Liver (tissue), 3 donors: ENCODE data around the gene RBMS3.

Experiments used
- ATF3 ChIP-seq: IDR thresholded peaks from 2 replicates; pipeline ENCODE4 v1.6.1; 2016; ENCODE audit warnings: antibody characterized with exemption
- CTCF ChIP-seq: fragments of 150-350 bp; IDR thresholded peaks from 2 replicates; pipeline ENCODE4 v1.5.1; 2017; ENCODE audit warnings: improper control_type of control experiment, low read depth, low read length; ENCODE audit not compliant: missing input control
- FOXA2 ChIP-seq: IDR thresholded peaks from 2 replicates; pipeline ENCODE4 v1.6.1; 2016; ENCODE audit warnings: antibody characterized with exemption
- GABPA ChIP-seq, 2 donors: IDR thresholded peaks in 1 of 2; conservative IDR thresholded peaks in 1 of 2; 2 replicates each; pipeline ENCODE4 v1.6.1; 2016; ENCODE audit warnings: antibody characterized with exemption in 2 of 2, mild to moderate bottlenecking in 1 of 2, moderate library complexity in 1 of 2
- HNF4G ChIP-seq: IDR thresholded peaks from 2 replicates; pipeline ENCODE4 v1.6.1; 2016; ENCODE audit warnings: antibody characterized with exemption
- JUND ChIP-seq, 2 donors: IDR thresholded peaks; 2 replicates each; pipeline ENCODE4 v1.6.1; 2016; ENCODE audit warnings: antibody characterized with exemption in 2 of 2
- MAX ChIP-seq: IDR thresholded peaks from 2 replicates; pipeline ENCODE4 v1.6.1; 2016; ENCODE audit warnings: antibody characterized with exemption
- RAD21 ChIP-seq, 2 donors: IDR thresholded peaks; 2 replicates each; pipeline ENCODE4 v1.6.1; 2016; ENCODE audit warnings: antibody characterized with exemption in 2 of 2, mild to moderate bottlenecking in 2 of 2
- REST ChIP-seq: IDR thresholded peaks from 2 replicates; pipeline ENCODE4 v1.6.1; 2016; ENCODE audit warnings: antibody characterized with exemption, mild to moderate bottlenecking
- RXRA ChIP-seq, 2 donors: IDR thresholded peaks; 2 replicates each; pipeline ENCODE4 v1.6.1; 2017 to 2018; ENCODE audit warnings: antibody characterized with exemption in 2 of 2, mild to moderate bottlenecking in 1 of 2
- SP1 ChIP-seq: IDR thresholded peaks from 2 replicates; pipeline ENCODE4 v1.6.1; 2018; ENCODE audit warnings: antibody characterized with exemption, mild to moderate bottlenecking
- TAF1 ChIP-seq: conservative IDR thresholded peaks from 2 replicates; pipeline ENCODE4 v1.6.1; 2016; ENCODE audit warnings: antibody characterized with exemption, mild to moderate bottlenecking
- ZBTB33 ChIP-seq: IDR thresholded peaks from 2 replicates; pipeline ENCODE4 v1.6.1; 2016; ENCODE audit warnings: antibody characterized with exemption
- donor health status: healthy.
- donor health status: healthy.

GRCh38 chr3:29382409-29382808, 101.5 kb downstream of the RBMS3 start:
- TF ChIP-seq CTCF (no peak), RAD21 (IDR thresholded peaks at IDR 0.05) (no peak), SP1 (no peak), GABPA (IDR thresholded peaks at IDR 0.05 in 1 of 2, conservative IDR thresholded peaks at IDR 0.05 in 1 of 2) (no peak), HNF4G (no peak), FOXA2 (no peak), REST (no peak), JUND (IDR thresholded peaks at IDR 0.05) (no peak), TAF1 (no peak), ZBTB33 (no peak), MAX (no peak), RXRA (IDR thresholded peaks at IDR 0.05) (no peak), ATF3 (no peak)
